Body of pancreas (tissue), 4 donors: Measurements from ENCODE around the gene PCDHAC2. TPM values are rescaled to one million over a fixed set of nuclear protein-coding genes. Genes with fewer than 3 reads are reported as not detected.

ENCODE experiments used
- ATAC-seq: fragments of 150-250 bp; one replicate; pipeline ENCODE4 v1.9.1; 2016
- DNase-seq, 4 donors: peaks; one replicate each; pipeline ENCODE4 v3.0.0-alpha.2; 2019
- H3K27ac ChIP-seq, 4 donors: fragments of 200-600 bp; sonication (generic); 1 replicate in 3 of 4; 2 replicates in 1 of 4; pipeline versions ENCODE4 v1.5.1 to v1.6.1; 2016 to 2019; ENCODE audit warnings: mild to moderate bottlenecking in 1 of 4, mixed read lengths in 1 of 4, moderate library complexity in 1 of 4
- H3K27me3 ChIP-seq, 2 donors: fragments of 200-600 bp; sonication (generic); one replicate each; pipeline ENCODE4 v1.6.0; 2016; ENCODE audit warnings: mild to moderate bottlenecking in 1 of 2
- H3K36me3 ChIP-seq, 2 donors: fragments of 200-600 bp; sonication (generic); replicated peaks in 1 of 2; 2 replicates each; pipeline ENCODE4 v1.5.1; 2016; ENCODE audit warnings: low read depth in 2 of 2; ENCODE audit not compliant: insufficient read depth in 1 of 2
- H3K4me1 ChIP-seq: fragments of 200-600 bp; sonication (generic); one replicate; pipeline ENCODE4 v1.6.0; 2016
- H3K4me3 ChIP-seq, 2 donors: fragments of 200-600 bp; sonication (generic); 1 replicate in 1 of 2; 2 replicates in 1 of 2; pipeline ENCODE4 v1.5.1; 2016 to 2019
- H3K9me3 ChIP-seq, 3 donors: fragments of 200-600 bp; sonication (generic); 1 replicate in 2 of 3; 2 replicates in 1 of 3; pipeline ENCODE4 v1.5.1; 2016
- POLR2A ChIP-seq, 3 donors: fragments of 450-650 bp; IDR thresholded peaks; one replicate each; pipeline ENCODE4 v1.6.1; 2016; ENCODE audit warnings: antibody characterized with exemption in 3 of 3, mild to moderate bottlenecking in 2 of 3
- WGBS, 2 donors: methylation state at CpG; one replicate each; pipeline ENCODE4 v1.1.5; 2017; 5-methylcytosine and 5-hydroxymethylcytosine counted together
- intact Hi-C: fragments of 100-400 bp; cut with DNase I; formaldehyde crosslinking; loops from one replicate; pipeline ENCODE4 v1.15.1; 2023
- total RNA-seq, 2 donors: library from RNA; depleted of rRNA; stranded (reverse); fragments of >200 nt; gene quantifications; one replicate each; pipeline ENCODE4 v1.1.0, GENCODE V29; 2016
- TF ChIP-seq, protein P1 (sequence below), 7 experiments: fragments of 450-650 bp in 4 of 7; fragments of 200-600 bp in 3 of 7; sonication (generic) in 3 of 7; IDR thresholded peaks; one replicate each; pipeline ENCODE4 v1.5.1; 2016 to 2019; ENCODE audit warnings: antibody characterized with exemption in 7 of 7

PCDHAC2 gene
- total RNA-seq, 2 donors from 2014 or later = 1.6 to 2.3 TPM

DNA sequence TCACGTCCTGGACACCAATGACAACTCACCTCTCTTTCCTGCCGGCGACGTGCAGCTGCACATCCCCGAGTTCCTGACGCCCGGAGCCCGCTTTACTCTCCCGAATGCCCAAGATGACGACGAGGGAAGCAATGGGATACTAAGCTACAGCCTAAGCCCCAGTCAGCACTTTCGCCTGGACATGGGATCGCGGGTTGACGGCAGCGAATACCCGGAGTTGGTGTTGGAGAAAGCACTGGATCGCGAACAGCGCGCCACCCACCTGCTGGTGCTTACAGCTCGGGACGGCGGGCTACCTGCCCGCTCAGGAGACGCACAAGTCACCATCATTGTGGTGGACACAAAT lies 39.1 kb upstream of the PCDHAC2 start:
- intact Hi-C loops = no loop called here
- TF ChIP-seq, protein P1, sequence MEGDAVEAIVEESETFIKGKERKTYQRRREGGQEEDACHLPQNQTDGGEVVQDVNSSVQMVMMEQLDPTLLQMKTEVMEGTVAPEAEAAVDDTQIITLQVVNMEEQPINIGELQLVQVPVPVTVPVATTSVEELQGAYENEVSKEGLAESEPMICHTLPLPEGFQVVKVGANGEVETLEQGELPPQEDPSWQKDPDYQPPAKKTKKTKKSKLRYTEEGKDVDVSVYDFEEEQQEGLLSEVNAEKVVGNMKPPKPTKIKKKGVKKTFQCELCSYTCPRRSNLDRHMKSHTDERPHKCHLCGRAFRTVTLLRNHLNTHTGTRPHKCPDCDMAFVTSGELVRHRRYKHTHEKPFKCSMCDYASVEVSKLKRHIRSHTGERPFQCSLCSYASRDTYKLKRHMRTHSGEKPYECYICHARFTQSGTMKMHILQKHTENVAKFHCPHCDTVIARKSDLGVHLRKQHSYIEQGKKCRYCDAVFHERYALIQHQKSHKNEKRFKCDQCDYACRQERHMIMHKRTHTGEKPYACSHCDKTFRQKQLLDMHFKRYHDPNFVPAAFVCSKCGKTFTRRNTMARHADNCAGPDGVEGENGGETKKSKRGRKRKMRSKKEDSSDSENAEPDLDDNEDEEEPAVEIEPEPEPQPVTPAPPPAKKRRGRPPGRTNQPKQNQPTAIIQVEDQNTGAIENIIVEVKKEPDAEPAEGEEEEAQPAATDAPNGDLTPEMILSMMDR (IDR thresholded peaks at IDR 0.05) = no peak
- no peak for TF ChIP-seq POLR2A (IDR thresholded peaks at IDR 0.05)

DNA sequence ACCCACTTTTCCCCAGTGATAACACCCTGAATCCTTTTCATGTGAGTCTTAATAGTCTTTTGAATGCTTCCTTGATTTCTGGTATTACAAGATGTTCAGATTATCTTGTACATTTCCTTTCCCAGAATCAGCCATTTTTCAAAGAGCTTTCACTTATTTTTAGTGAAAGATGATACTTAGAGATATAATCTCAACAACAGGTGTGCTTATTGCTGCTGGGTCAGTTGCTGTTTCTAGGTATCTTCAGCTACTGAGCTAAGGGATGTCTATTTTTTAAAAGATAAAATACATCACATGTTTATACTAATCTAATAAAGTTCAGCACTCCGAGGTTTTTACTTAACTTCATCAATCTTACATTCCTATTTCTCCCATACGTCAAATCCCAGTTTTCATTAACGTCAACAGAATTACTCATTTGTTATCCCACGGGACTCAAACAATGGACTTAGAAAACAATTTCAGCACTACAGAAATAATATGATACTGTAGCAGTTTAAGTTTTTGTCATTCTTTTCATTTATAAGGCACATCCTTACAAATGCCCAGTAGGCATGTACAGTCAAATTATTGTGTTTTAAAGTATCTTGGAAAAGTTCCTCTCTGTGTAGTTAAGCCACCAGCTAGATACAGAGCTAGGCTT lies 31.2 kb upstream of the PCDHAC2 start:
- Histone ChIP-seq H3K27me3 (no peaks in the 10 kb centered on the region), H3K4me1 (no peaks in the 10 kb centered on the region), H3K9me3 (no peaks in the 10 kb centered on the region), H3K27ac (no peak overlapping the region), H3K4me3 (no peak overlapping the region), H3K36me3 (no peaks in the 10 kb centered on the region)
- TF ChIP-seq POLR2A (IDR thresholded peaks at IDR 0.05) = no peak
- WGBS, 2 donors = 69 to 77% methylated on average over 4 of the region's 4 CpGs
- DNase-seq (no peak), ATAC-seq (no peak)
- intact Hi-C loops = no loop called here

More for the DNA sequence above, 39.1 kb upstream of the PCDHAC2 start:
- Histone ChIP-seq H3K27me3 (no peaks in the 10 kb centered on the region), H3K4me1 (peaks cover 26% of the 10 kb centered on the region), H3K27ac (peak overlapping the region in 3 of 4 donors; percentile 53 to 80 (median 76)), H3K4me3 (peak overlapping the region; percentile 10 to 34), H3K9me3 (no peaks in the 10 kb centered on the region), H3K36me3 (no peaks in the 10 kb centered on the region)
- ATAC-seq (peak; percentile 28), DNase-seq (peak; percentile 18 to 54 (median 32))
- WGBS, 2 donors = 0 to 2% methylated on average over 2 to 20 of the region's 26 CpGs

DNA sequence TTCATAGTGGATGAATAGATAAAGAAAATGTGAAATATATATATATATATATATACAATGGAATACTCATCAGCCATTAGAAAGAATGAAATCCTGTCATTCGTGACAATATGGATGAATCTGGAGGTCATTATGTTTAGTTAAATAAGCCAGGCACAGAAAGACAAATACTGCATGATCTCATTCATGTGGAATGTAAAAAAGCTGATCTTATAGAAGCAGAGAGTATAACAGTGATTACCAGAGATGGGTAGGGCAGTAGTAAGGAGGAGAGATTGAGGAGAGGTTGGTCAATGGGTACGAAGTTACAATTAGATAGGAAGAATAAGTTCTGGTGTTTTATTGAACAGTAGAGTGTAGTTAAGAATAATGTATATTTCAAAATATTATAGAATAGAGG lies 19.7 kb upstream of the PCDHAC2 start:
- Histone ChIP-seq H3K27ac (no peak overlapping the region), H3K27me3 (no peaks in the 10 kb centered on the region), H3K36me3 (no peaks in the 10 kb centered on the region), H3K4me1 (no peaks in the 10 kb centered on the region), H3K9me3 (no peaks in the 10 kb centered on the region), H3K4me3 (no peak overlapping the region)
- DNase-seq = no peak
- ATAC-seq = no peak
- TF ChIP-seq, protein P1 (IDR thresholded peaks at IDR 0.05) = no peak
- WGBS, 2 donors = 36 to 63% methylated on average over 2 of the region's 2 CpGs
- intact Hi-C loops = no loop called here

DNA sequence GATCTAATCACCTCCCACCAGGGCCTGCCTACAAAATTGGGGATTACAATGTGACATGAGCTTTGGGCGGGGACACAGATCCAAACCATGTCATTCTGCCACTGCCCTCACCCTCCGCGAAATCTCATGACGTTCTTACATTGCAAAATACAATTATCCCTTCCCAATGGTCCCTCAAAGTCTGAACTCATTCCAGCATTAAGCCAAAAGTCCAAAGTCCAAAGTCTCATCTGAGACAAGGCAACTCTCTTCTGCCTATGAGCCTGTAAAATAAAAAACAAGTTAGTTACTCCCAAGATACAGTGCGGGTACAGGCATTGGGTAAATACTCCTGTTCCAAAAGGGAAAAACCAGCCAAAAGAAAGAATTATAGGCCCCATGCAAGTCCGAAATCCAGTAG lies 14.6 kb upstream of the PCDHAC2 start:
- no peaks in the 10 kb centered on the region for H3K4me1 ChIP-seq
- TF ChIP-seq, protein P1 (IDR thresholded peaks at IDR 0.05) = no peak
- TF ChIP-seq POLR2A (IDR thresholded peaks at IDR 0.05) = no peak
- H3K4me3 ChIP-seq = no peak overlapping the region
- intact Hi-C loops = no loop called here
- no peaks in the 10 kb centered on the region for H3K36me3 ChIP-seq
- 54 to 73% methylated on average over 6 of the region's 6 CpGs for WGBS, 2 donors
- H3K27me3 ChIP-seq = no peaks in the 10 kb centered on the region
- H3K9me3 ChIP-seq = no peaks in the 10 kb centered on the region
- no peak for ATAC-seq
- no peak overlapping the region for H3K27ac ChIP-seq
- DNase-seq = no peak

DNA sequence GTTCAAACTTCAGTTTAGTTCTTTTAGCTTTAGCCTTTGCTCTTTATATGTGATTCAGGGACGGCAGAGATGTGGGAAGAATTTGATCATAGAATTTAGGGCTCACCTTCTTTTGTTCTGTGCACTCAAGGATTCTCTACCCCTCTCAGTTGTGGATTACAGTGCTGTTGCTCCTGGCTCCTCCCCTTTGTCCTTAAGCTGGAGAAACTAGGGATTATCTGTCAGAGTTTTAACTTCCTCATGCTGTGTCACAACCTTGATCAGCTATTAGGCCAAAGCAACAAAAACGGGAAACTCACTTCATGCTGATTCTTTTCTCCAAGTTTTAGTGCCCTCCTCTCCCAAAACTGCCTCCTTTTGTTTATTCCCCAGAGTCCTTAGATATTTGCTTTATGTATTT lies 13.0 kb upstream of the PCDHAC2 start:
- WGBS, 2 donors = 37 to 45% methylated on average over 2 of the region's 2 CpGs
- TF ChIP-seq, protein P1 (IDR thresholded peaks at IDR 0.05) = no peak
- no peak for TF ChIP-seq POLR2A (IDR thresholded peaks at IDR 0.05)
- no peak for ATAC-seq
- no peak for DNase-seq
- Histone ChIP-seq H3K27me3 (no peaks in the 10 kb centered on the region), H3K4me1 (no peaks in the 10 kb centered on the region), H3K27ac (no peak overlapping the region), H3K4me3 (no peak overlapping the region), H3K9me3 (no peaks in the 10 kb centered on the region), H3K36me3 (no peaks in the 10 kb centered on the region)
- intact Hi-C loops = no loop called here
